Gastroesophageal sphincter (tissue), 4 donors: Measurements from ENCODE around the gene BAIAP2L1. TPM values are rescaled to one million over a fixed set of nuclear protein-coding genes. Genes with fewer than 3 reads are reported as not detected.

Experiments
- ATAC-seq: fragments of 150-250 bp; one replicate; pipeline ENCODE4 v1.9.1; 2016; ENCODE audit warnings: mild to moderate bottlenecking, moderate library complexity
- H3K27ac ChIP-seq, 4 donors: fragments of 200-600 bp; sonication (generic) in 3 of 4; 1 replicate in 3 of 4; 2 replicates in 1 of 4; pipeline ENCODE4 v1.5.1; 2016 to 2019
- H3K27me3 ChIP-seq: fragments of 200-600 bp; sonication (generic); one replicate; pipeline ENCODE4 v1.5.1; 2019
- H3K36me3 ChIP-seq, 2 donors: fragments of 200-600 bp; sonication (generic); one replicate each; pipeline ENCODE4 v1.5.1; 2019; ENCODE audit warnings: control low read depth in 1 of 2
- H3K4me1 ChIP-seq, 3 donors: fragments of 200-600 bp; sonication (generic); 1 replicate in 2 of 3; 2 replicates in 1 of 3; pipeline ENCODE4 v1.5.1; 2016 to 2019; ENCODE audit warnings: control low read depth in 2 of 3
- H3K4me3 ChIP-seq, 2 donors: fragments of 200-600 bp; sonication (generic); one replicate each; pipeline ENCODE4 v1.5.1; 2019; ENCODE audit warnings: mild to moderate bottlenecking in 1 of 2, moderate library complexity in 1 of 2
- H3K9me3 ChIP-seq, 3 donors: fragments of 200-600 bp; sonication (generic); one replicate each; pipeline ENCODE4 v1.5.1; 2017 to 2019; ENCODE audit warnings: control low read depth in 2 of 3
- CTCF ChIP-seq, 4 experiments: fragments of 200-600 bp in 2 of 4; fragments of 450-650 bp in 2 of 4; sonication (generic) in 1 of 4; IDR thresholded peaks; one replicate each; pipeline ENCODE4 v1.5.1; 2017 to 2019; ENCODE audit warnings: antibody characterized with exemption in 4 of 4, mild to moderate bottlenecking in 2 of 4, moderate library complexity in 2 of 4
- EP300 ChIP-seq: sonication (generic); formaldehyde crosslinking; IDR thresholded peaks from one replicate; pipeline ENCODE4 v1.6.1; 2017; ENCODE audit warnings: antibody characterized with exemption, mild to moderate bottlenecking
- POLR2A ChIP-seq, 2 donors: fragments of 450-650 bp; IDR thresholded peaks; one replicate each; pipeline ENCODE4 v1.6.1; 2017; ENCODE audit warnings: antibody characterized with exemption in 2 of 2, mild to moderate bottlenecking in 2 of 2, moderate library complexity in 1 of 2
- POLR2AphosphoS5 ChIP-seq: sonication (generic); formaldehyde crosslinking; IDR thresholded peaks from one replicate; pipeline ENCODE4 v1.6.1; 2017; ENCODE audit warnings: antibody characterized with exemption
- WGBS, 2 donors: methylation state at CpG; one replicate each; pipeline ENCODE4 v1.1.5; 2018; ENCODE audit warnings: low coverage in 1 of 2; 5-methylcytosine and 5-hydroxymethylcytosine counted together
- total RNA-seq, 4 donors: library from RNA; depleted of rRNA; stranded (reverse); fragments of >200 nt; gene quantifications; one replicate each; pipeline ENCODE4 v1.1.0, GENCODE V29; 2016

The BAIAP2L1 gene
- total RNA-seq, 4 donors from 2014 or later, result 0.13 to 6.7 (median 2.1) TPM

- Histone ChIP-seq H3K36me3 (no peaks in the 10 kb centered on the region), H3K27me3 (no peaks in the 10 kb centered on the region), H3K9me3 (no peaks in the 10 kb centered on the region), H3K4me1 (peaks cover 2 to 52% (median 33%) of the 10 kb centered on the region in 3 donors), H3K27ac (peak overlapping the region in 3 of 4 donors; percentile 93 to 99 (median 96)), H3K4me3 (peak overlapping the region in 1 of 2 donors; percentile 99)
- no peak for ATAC-seq
- no peak for TF ChIP-seq EP300
- WGBS, 2 donors, result 32 to 34% methylated on average over 6 of the region's 7 CpGs
Observed at GRCh38 chr7:98280296-98280695, 120.6 kb downstream of the BAIAP2L1 start.

- no peaks in the 10 kb centered on the region for H3K9me3 ChIP-seq
- no peaks in the 10 kb centered on the region for H3K36me3 ChIP-seq
- no peak overlapping the region for H3K27ac ChIP-seq
- H3K4me3 ChIP-seq, result no peak overlapping the region
- H3K27me3 ChIP-seq, result no peaks in the 10 kb centered on the region
- WGBS, 2 donors, result 68 to 74% methylated on average over 3 of the region's 4 CpGs
- H3K4me1 ChIP-seq, result peaks cover 0 to 39% (median 19%) of the 10 kb centered on the region in 3 donors
- TF ChIP-seq CTCF (IDR thresholded peaks at IDR 0.05) (no peak), POLR2AphosphoS5 (no peak), POLR2A (IDR thresholded peaks at IDR 0.05) (no peak), EP300 (no peak)
- no peak for ATAC-seq
Observed at GRCh38 chr7:98278936-98279335, 122.0 kb downstream of the BAIAP2L1 start.

- WGBS, 2 donors, result 77 to 89% methylated on average over 2 to 3 of the region's 5 CpGs
- no peak for ATAC-seq
- H3K27ac ChIP-seq, result no peak overlapping the region
Observed at GRCh38 chr7:98278408-98278807, 122.5 kb downstream of the BAIAP2L1 start.

GRCh38 chr7:98276241-98276761 lies 124.6 kb downstream of the BAIAP2L1 start:
- Histone ChIP-seq H3K4me1 (peaks cover 0 to 21% (median 7%) of the 10 kb centered on the region in 3 donors), H3K36me3 (no peaks in the 10 kb centered on the region), H3K9me3 (no peaks in the 10 kb centered on the region), H3K27ac (peak overlapping the region in 3 of 4 donors; percentile 37 to 72 (median 71)), H3K27me3 (no peaks in the 10 kb centered on the region), H3K4me3 (no peak overlapping the region)
- TF ChIP-seq POLR2A (IDR thresholded peaks at IDR 0.05) (no peak), EP300 (no peak), POLR2AphosphoS5 (peak; percentile 65), CTCF (IDR thresholded peaks at IDR 0.05) (no peak)
- WGBS, 2 donors, result 7 to 20% methylated on average over 2 to 3 of the region's 5 CpGs
- ATAC-seq, result peak; percentile 29

More at GRCh38 chr7:98278408-98278807, 122.5 kb downstream of the BAIAP2L1 start:
- TF ChIP-seq EP300 (no peak), CTCF (IDR thresholded peaks at IDR 0.05) (no peak), POLR2A (IDR thresholded peaks at IDR 0.05) (no peak), POLR2AphosphoS5 (no peak)
- Histone ChIP-seq H3K36me3 (no peaks in the 10 kb centered on the region), H3K27me3 (no peaks in the 10 kb centered on the region), H3K4me1 (peaks cover 0 to 33% (median 14%) of the 10 kb centered on the region in 3 donors), H3K9me3 (no peaks in the 10 kb centered on the region), H3K4me3 (no peak overlapping the region)

GRCh38 chr7:98267303-98267702 lies 133.6 kb downstream of the BAIAP2L1 start:
- no peak overlapping the region for H3K27ac ChIP-seq
- no peaks in the 10 kb centered on the region for H3K9me3 ChIP-seq
- 70 to 97% methylated on average over 2 to 3 of the region's 3 CpGs for WGBS, 2 donors
- TF ChIP-seq EP300 (no peak), POLR2AphosphoS5 (no peak), POLR2A (IDR thresholded peaks at IDR 0.05) (no peak), CTCF (IDR thresholded peaks at IDR 0.05) (no peak)
- no peaks in the 10 kb centered on the region for H3K27me3 ChIP-seq
- H3K4me3 ChIP-seq, result no peak overlapping the region
- peaks cover 0 to 15% of the 10 kb centered on the region in 2 donors for H3K36me3 ChIP-seq
- no peak for ATAC-seq
- H3K4me1 ChIP-seq, result no peaks in the 10 kb centered on the region
